Thyroid gland (tissue), 4 donors: ENCODE data around the gene PTPRN2. TPM values are rescaled to one million over a fixed set of nuclear protein-coding genes. Genes with fewer than 3 reads are reported as not detected.

Experiments
- DNase-seq, 2 donors: peaks; one replicate each; pipeline ENCODE4 v3.0.0-alpha.2; 2019
- H3K27ac ChIP-seq, 3 donors: fragments of 200-600 bp; sonication (generic); 1 replicate in 2 of 3; 2 replicates in 1 of 3; pipeline ENCODE4 v1.5.1; 2016 to 2019; ENCODE audit warnings: mild to moderate bottlenecking in 1 of 3, moderate library complexity in 1 of 3
- H3K27me3 ChIP-seq: fragments of 200-600 bp; sonication (generic); one replicate; pipeline ENCODE4 v1.5.1; 2019
- H3K36me3 ChIP-seq, 2 donors: fragments of 200-600 bp; sonication (generic); one replicate each; pipeline ENCODE4 v1.5.1; 2016 to 2019
- H3K4me1 ChIP-seq, 2 donors: fragments of 200-600 bp; sonication (generic); one replicate each; pipeline ENCODE4 v1.5.1; 2017 to 2019
- H3K4me3 ChIP-seq, 3 donors: fragments of 200-600 bp; sonication (generic); replicated peaks in 1 of 3; 1 replicate in 2 of 3; 2 replicates in 1 of 3; pipeline ENCODE4 v1.5.1; 2016; ENCODE audit warnings: mild to moderate bottlenecking in 1 of 3
- H3K9me3 ChIP-seq: fragments of 200-600 bp; sonication (generic); one replicate; pipeline ENCODE4 v1.5.1; 2017
- CTCF ChIP-seq, 6 experiments: fragments of 200-600 bp in 3 of 6; fragments of 450-650 bp in 3 of 6; sonication (generic) in 3 of 6; IDR thresholded peaks; one replicate each; pipeline ENCODE4 v1.5.1; 2016 to 2019; ENCODE audit warnings: antibody characterized with exemption in 6 of 6, mild to moderate bottlenecking in 2 of 6, inconsistent platforms in 1 of 6, moderate library complexity in 1 of 6
- POLR2A ChIP-seq, 2 donors: fragments of 450-650 bp; IDR thresholded peaks; one replicate each; pipeline ENCODE4 v1.6.1; 2017; ENCODE audit warnings: antibody characterized with exemption in 2 of 2, mild to moderate bottlenecking in 2 of 2, moderate library complexity in 1 of 2
- WGBS, 2 donors: methylation state at CpG; one replicate each; pipeline ENCODE4 v1.1.5; 2017; 5-methylcytosine and 5-hydroxymethylcytosine counted together
- intact Hi-C: fragments of 100-400 bp; cut with DNase I; formaldehyde crosslinking; loops from one replicate; pipeline ENCODE4 v1.15.1; 2023
- total RNA-seq, 4 donors: library from RNA; depleted of rRNA; stranded (reverse); fragments of >200 nt; gene quantifications; one replicate each; pipeline ENCODE4 v1.2.3, GENCODE V29; 2016

The PTPRN2 gene
- total RNA-seq, 4 donors from 2014 or later = 4.2 to 9.9 (median 7.7) TPM

GRCh38 chr7:158572000-158572828, 15.4 kb downstream of the PTPRN2 start:
- H3K27me3 ChIP-seq = no peaks in the 10 kb centered on the region
- no peak overlapping the region for H3K4me3 ChIP-seq
- TF ChIP-seq POLR2A (IDR thresholded peaks at IDR 0.05) (no peak), CTCF (IDR thresholded peaks at IDR 0.05) (no peak)
- no peaks in the 10 kb centered on the region for H3K9me3 ChIP-seq
- H3K4me1 ChIP-seq = no peaks in the 10 kb centered on the region
- no peak overlapping the region for H3K27ac ChIP-seq
- intact Hi-C loops = no loop called here
- WGBS, 2 donors = 41 to 52% methylated on average over 6 to 7 of the region's 7 CpGs
- DNase-seq = no peak
- no peaks in the 10 kb centered on the region for H3K36me3 ChIP-seq

GRCh38 chr7:158570449-158571170, 17.0 kb downstream of the PTPRN2 start:
- DNase-seq = no peak
- intact Hi-C loops = no loop called here
- Histone ChIP-seq H3K4me3 (no peak overlapping the region), H3K27me3 (no peaks in the 10 kb centered on the region), H3K27ac (no peak overlapping the region), H3K9me3 (no peaks in the 10 kb centered on the region), H3K4me1 (no peaks in the 10 kb centered on the region), H3K36me3 (no peaks in the 10 kb centered on the region)
- TF ChIP-seq POLR2A (IDR thresholded peaks at IDR 0.05) (no peak), CTCF (IDR thresholded peaks at IDR 0.05) (no peak)
- WGBS, 2 donors = 81 to 87% methylated on average over 39 to 44 of the region's 44 CpGs

- WGBS, 2 donors = 2 to 25% methylated on average over 7 to 15 of the region's 53 CpGs
- H3K4me1 ChIP-seq = no peaks in the 10 kb centered on the region
- H3K36me3 ChIP-seq = no peaks in the 10 kb centered on the region
- H3K9me3 ChIP-seq = no peaks in the 10 kb centered on the region
- H3K4me3 ChIP-seq = no peak overlapping the region
- H3K27ac ChIP-seq = no peak overlapping the region
- no peaks in the 10 kb centered on the region for H3K27me3 ChIP-seq
- no peak for DNase-seq
- no peak for TF ChIP-seq POLR2A (IDR thresholded peaks at IDR 0.05)
- no peak for TF ChIP-seq CTCF (IDR thresholded peaks at IDR 0.05)
- intact Hi-C loops = no loop called here
Measured at GRCh38 chr7:158569858-158570323, 17.7 kb downstream of the PTPRN2 start.

GRCh38 chr7:158568974-158569857, 18.4 kb downstream of the PTPRN2 start:
- DNase-seq = no peak

More at GRCh38 chr7:158568974-158569857, 18.4 kb downstream of the PTPRN2 start:
- Histone ChIP-seq H3K4me3 (no peak overlapping the region), H3K9me3 (no peaks in the 10 kb centered on the region), H3K27me3 (no peaks in the 10 kb centered on the region), H3K27ac (no peak overlapping the region), H3K36me3 (no peaks in the 10 kb centered on the region), H3K4me1 (no peaks in the 10 kb centered on the region)
- intact Hi-C loops = no loop called here
- 62 to 81% methylated on average over 19 to 36 of the region's 67 CpGs for WGBS, 2 donors
- no peak for TF ChIP-seq CTCF (IDR thresholded peaks at IDR 0.05)
- no peak for TF ChIP-seq POLR2A (IDR thresholded peaks at IDR 0.05)
